H1 (cell line): ENCODE results near the gene B9D1. TPM values are rescaled to one million over a fixed set of nuclear protein-coding genes. Genes with fewer than 3 reads are reported as not detected.

Source experiments
- CTCF ChIA-PET: fragments of 300-600 bp; sonication (Branson Sonifier 250); formaldehyde crosslinking; loops from one replicate; lab custom pipeline; 2021; ENCODE audit not compliant: partially characterized antibody; lab: Charles Lee
- POLR2A ChIA-PET: fragments of 300-600 bp; sonication (Branson Sonifier 250); formaldehyde crosslinking; loops from one replicate; lab custom pipeline; 2021; ENCODE audit warnings: inconsistent platforms; ENCODE audit not compliant: partially characterized antibody; lab: Charles Lee
- DNase-seq, 2 experiments: peaks; one replicate each; pipeline versions ENCODE4 v3.0.0 to v3.0.0-alpha.2; 2010 to 2022; ENCODE audit warnings: low spot score in 2 of 2, low read depth in 1 of 2, mixed read lengths in 1 of 2
- FAIRE-seq: peaks from 2 replicates; lab custom pipeline; 2011; peaks lifted over from hg19 to GRCh38; lab: Jason Lieb, UNC
- H2AFZ ChIP-seq: 2 replicates; pipeline ENCODE4 v1.8.1; 2012; ENCODE audit warnings: low read length, inconsistent platforms
- H2AK5ac ChIP-seq: 2 replicates; pipeline ENCODE4 v1.6.1; 2013; ENCODE audit warnings: low read depth, low read length
- H2BK120ac ChIP-seq: replicated peaks from 2 replicates; pipeline ENCODE3; 2013; ENCODE audit warnings: low read depth, low read length, inconsistent platforms
- H2BK12ac ChIP-seq: 2 replicates; pipeline ENCODE4 v1.6.1; 2013; ENCODE audit warnings: low read depth, low read length
- H2BK15ac ChIP-seq: 2 replicates; pipeline ENCODE4 v1.6.1; 2013; ENCODE audit warnings: low read length
- H2BK20ac ChIP-seq: 2 replicates; pipeline ENCODE4 v1.6.1; 2013; ENCODE audit warnings: low read length
- H2BK5ac ChIP-seq: 2 replicates; pipeline ENCODE4 v1.6.1; 2013; ENCODE audit warnings: low read depth, low read length
- H3K14ac ChIP-seq: 2 replicates; pipeline ENCODE4 v1.6.1; 2013; ENCODE audit warnings: inconsistent platforms; ENCODE audit not compliant: insufficient read length
- H3K18ac ChIP-seq: 2 replicates; pipeline ENCODE4 v1.6.1; 2013; ENCODE audit warnings: low read length; ENCODE audit errors: extremely low read depth
- H3K23ac ChIP-seq: 2 replicates; pipeline ENCODE4 v1.6.1; 2013; ENCODE audit warnings: inconsistent platforms; ENCODE audit not compliant: insufficient read length
- H3K23me2 ChIP-seq: 2 replicates; pipeline ENCODE4 v1.6.1; 2013; ENCODE audit warnings: low read depth, low read length
- H3K27ac ChIP-seq: 2 replicates; pipeline ENCODE4 v1.6.1; 2011; ENCODE audit warnings: low read depth, low read length, inconsistent platforms
- H3K27me3 ChIP-seq, 4 experiments: replicated peaks in 1 of 4; 1 replicate in 1 of 4; 2 replicates in 3 of 4; pipeline versions ENCODE4 v1.6.1 to v1.8.1; 2011 to 2013; ENCODE audit warnings: low read length in 3 of 4, mild to moderate bottlenecking in 3 of 4, inconsistent platforms in 2 of 4, mixed read lengths in 2 of 4, moderate library complexity in 1 of 4; ENCODE audit not compliant: control insufficient read depth in 3 of 4, insufficient read depth in 3 of 4; ENCODE audit errors: extremely low read depth in 1 of 4
- H3K36me3 ChIP-seq, 4 experiments: 2 replicates each; pipeline versions ENCODE4 v1.6.1 to v1.8.1; 2011 to 2013; ENCODE audit warnings: mild to moderate bottlenecking in 4 of 4, low read length in 3 of 4, moderate library complexity in 2 of 4, control low read depth in 1 of 4, inconsistent platforms in 1 of 4; ENCODE audit not compliant: insufficient read depth in 4 of 4, control insufficient read depth in 2 of 4
- H3K4ac ChIP-seq: replicated peaks from 2 replicates; pipeline ENCODE3; 2013; ENCODE audit warnings: low read length, low read depth, mixed read lengths, inconsistent platforms; ENCODE audit not compliant: insufficient read length
- H3K4me1 ChIP-seq, 4 experiments: replicated peaks in 1 of 4; 1 replicate in 1 of 4; 2 replicates in 3 of 4; pipeline versions ENCODE4 v1.6.1 to v1.8.1; 2011 to 2013; ENCODE audit warnings: low read length in 3 of 4, inconsistent platforms in 2 of 4, mixed read lengths in 1 of 4; ENCODE audit not compliant: insufficient read depth in 4 of 4, control insufficient read depth in 3 of 4
- H3K4me2 ChIP-seq, 2 experiments: 2 replicates each; pipeline versions ENCODE4 v1.6.1 to v1.8.1; 2011 to 2013; ENCODE audit warnings: low read depth in 2 of 2, low read length in 2 of 2, control low read depth in 1 of 2, inconsistent platforms in 1 of 2, mild to moderate bottlenecking in 1 of 2; ENCODE audit not compliant: insufficient read depth in 1 of 2
- H3K4me3 ChIP-seq, 4 experiments: fragments of 200-600, 300-600 bp in 1 of 4; sonication (generic), shearing (Covaris generic), sonication (Bioruptor Twin) in 1 of 4; 2 replicates each; pipeline versions ENCODE4 v1.5.1 to v1.8.1; 2011 to 2016; ENCODE audit warnings: low read length in 4 of 4, low read depth in 3 of 4, control low read depth in 2 of 4, inconsistent platforms in 2 of 4, mild to moderate bottlenecking in 2 of 4, mixed read lengths in 1 of 4, moderate library complexity in 1 of 4; ENCODE audit not compliant: insufficient read depth in 2 of 4; ENCODE audit errors: extremely low read depth in 1 of 4
- H3K56ac ChIP-seq: replicated peaks from 2 replicates; pipeline ENCODE3; 2013; ENCODE audit warnings: low read depth, mild to moderate bottlenecking, mixed read lengths, low read length, inconsistent platforms; ENCODE audit not compliant: insufficient read length
- H3K79me1 ChIP-seq: 2 replicates; pipeline ENCODE4 v1.6.1; 2013; ENCODE audit warnings: low read depth, low read length, control low read depth
- H3K79me2 ChIP-seq, 2 experiments: 2 replicates each; pipeline versions ENCODE4 v1.6.1 to v1.8.1; 2012 to 2013; ENCODE audit warnings: low read length in 2 of 2, mild to moderate bottlenecking in 2 of 2, inconsistent platforms in 1 of 2; ENCODE audit not compliant: insufficient read depth in 2 of 2, control insufficient read depth in 1 of 2
- H3K9ac ChIP-seq, 4 experiments: replicated peaks in 1 of 4; 1 replicate in 1 of 4; 2 replicates in 3 of 4; pipeline versions ENCODE4 v1.6.1 to v1.8.1; 2011 to 2013; ENCODE audit warnings: low read depth in 3 of 4, low read length in 3 of 4, control low read depth in 2 of 4, mild to moderate bottlenecking in 2 of 4, moderate library complexity in 2 of 4, inconsistent platforms in 1 of 4; ENCODE audit errors: extremely low read depth in 1 of 4
- H3K9me3 ChIP-seq, 2 experiments: 2 replicates each; pipeline versions ENCODE4 v1.6.1 to v1.8.1; 2012 to 2013; ENCODE audit warnings: mild to moderate bottlenecking in 2 of 2, moderate library complexity in 2 of 2, control low read depth in 1 of 2, inconsistent platforms in 1 of 2, low read depth in 1 of 2, low read length in 1 of 2, mixed read lengths in 1 of 2; ENCODE audit not compliant: insufficient read depth in 2 of 2
- H4K20me1 ChIP-seq, 2 experiments: replicated peaks in 1 of 2; 2 replicates each; pipeline versions ENCODE3 to v1.8.1; 2011 to 2013; ENCODE audit warnings: inconsistent platforms in 2 of 2, low read length in 2 of 2, mild to moderate bottlenecking in 1 of 2; ENCODE audit not compliant: insufficient read depth in 2 of 2, control insufficient read depth in 1 of 2
- H4K5ac ChIP-seq: 2 replicates; pipeline ENCODE4 v1.6.1; 2013; ENCODE audit warnings: low read length, low read depth, mixed read lengths, inconsistent platforms; ENCODE audit not compliant: insufficient read length
- H4K8ac ChIP-seq: 2 replicates; pipeline ENCODE4 v1.8.0; 2013; ENCODE audit warnings: mild to moderate bottlenecking, moderate library complexity, low read length, inconsistent platforms; ENCODE audit not compliant: insufficient read depth; ENCODE audit errors: extremely low read depth
- H4K91ac ChIP-seq: replicated peaks from 2 replicates; pipeline ENCODE3; 2013; ENCODE audit warnings: low read length, mixed read lengths, inconsistent platforms; ENCODE audit not compliant: insufficient read length
- ATF3 ChIP-seq: IDR thresholded peaks from 2 replicates; pipeline ENCODE4 v1.6.1; 2011; ENCODE audit warnings: low read depth, mild to moderate bottlenecking, low read length; ENCODE audit not compliant: insufficient read depth
- CHD2 ChIP-seq: IDR thresholded peaks from 2 replicates; pipeline ENCODE4 v1.6.1; 2012; ENCODE audit warnings: low read length, improper control_type of control experiment
- E2F6 ChIP-seq: IDR thresholded peaks from 2 replicates; pipeline ENCODE4 v1.6.1; 2012; ENCODE audit warnings: inconsistent platforms
- HDAC6 ChIP-seq: IDR thresholded peaks from one replicate; pipeline ENCODE4 v1.7.1; 2012; ENCODE audit warnings: low read depth, mild to moderate bottlenecking, inconsistent platforms, low read length, moderate library complexity
- JUN ChIP-seq: IDR thresholded peaks from 2 replicates; pipeline ENCODE4 v1.6.1; 2011; ENCODE audit warnings: low read depth, mild to moderate bottlenecking, improper control_type of control experiment, low read length
- KDM1A ChIP-seq: fragments of 200-600, 300-600 bp; sonication (generic); IDR thresholded peaks from 2 replicates; pipeline ENCODE4 v1.7.1; 2016; ENCODE audit warnings: mild to moderate bottlenecking, low read length, borderline replicate concordance
- KDM5A ChIP-seq: fragments of 200-600 bp; IDR thresholded peaks from 2 replicates; pipeline ENCODE4 v1.7.1; 2012; ENCODE audit warnings: mild to moderate bottlenecking, low read length, inconsistent platforms, mixed read lengths
- RAD21 ChIP-seq, 2 experiments: IDR thresholded peaks in 1 of 2; conservative IDR thresholded peaks in 1 of 2; 2 replicates each; pipeline ENCODE4 v1.6.1; 2011; ENCODE audit warnings: low read depth in 2 of 2, low read length in 2 of 2, improper control_type of control experiment in 1 of 2, inconsistent platforms in 1 of 2, mild to moderate bottlenecking in 1 of 2, moderate library complexity in 1 of 2
- RXRA ChIP-seq: IDR thresholded peaks from 2 replicates; pipeline ENCODE4 v1.6.1; 2011; ENCODE audit warnings: low read depth, mild to moderate bottlenecking, low read length, moderate library complexity; ENCODE audit not compliant: insufficient read depth
- SIN3A ChIP-seq, 2 experiments: IDR thresholded peaks in 1 of 2; conservative IDR thresholded peaks in 1 of 2; 2 replicates each; pipeline ENCODE4 v1.6.1; 2011 to 2012; ENCODE audit warnings: low read length in 2 of 2, improper control_type of control experiment in 1 of 2, low read depth in 1 of 2, mild to moderate bottlenecking in 1 of 2
- TBP ChIP-seq: IDR thresholded peaks from 2 replicates; pipeline ENCODE4 v1.6.1; 2011; ENCODE audit warnings: low read depth, low read length, improper control_type of control experiment
- TCF12 ChIP-seq: IDR thresholded peaks from 2 replicates; pipeline ENCODE4 v1.6.1; 2011; ENCODE audit warnings: low read depth, mild to moderate bottlenecking, low read length
- TEAD4 ChIP-seq: IDR thresholded peaks from 2 replicates; pipeline ENCODE4 v1.6.1; 2012; ENCODE audit warnings: low read depth, low read length, inconsistent platforms, mixed read lengths
- WGBS, 2 experiments: shearing (Covaris generic) in 1 of 2; methylation state at CpG; one replicate each; pipeline versions ENCODE4 v1.1.6 to v1.1.7; 2013 to 2015; ENCODE audit warnings: low lambda C conversion rate in 2 of 2, mixed read lengths in 2 of 2, inconsistent platforms in 1 of 2, low coverage in 1 of 2, missing lambda C conversion rate in 1 of 2; ENCODE audit not compliant: insufficient replicate concordance in 2 of 2, insufficient coverage in 1 of 2, insufficient read length in 1 of 2; ENCODE audit errors: extremely low coverage in 1 of 2, missing lambda C conversion rate in 1 of 2; 5-methylcytosine and 5-hydroxymethylcytosine counted together
- polyA plus RNA-seq, 7 experiments: library from polyadenylated mRNA; depleted of rRNA in 3 of 7; stranded (reverse) in 5 of 7; unstranded in 2 of 7; fragments of >200 nt in 5 of 7; fragments of 200-250 nt in 2 of 7; gene quantifications; 1 replicate in 5 of 7; 2 replicates in 1 of 7; 4 replicates in 1 of 7; pipeline versions ENCODE4 v1.2.1 to v1.2.3, GENCODE V29; 2011 to 2013; ENCODE audit warnings: missing spikeins in 2 of 7, mixed read lengths in 2 of 7
- total RNA-seq: library from RNA; stranded (reverse); fragmentation: NEBNext Ultra II Directional; extraction: Animal tissue kit (Norgen Biotek cat#: 25700); gene quantifications from 2 replicates; pipeline ENCODE4 v1.2.1, GENCODE V29; 2021

B9D1 gene
- total and polyA plus RNA-seq, 2 of the 8 experiments (the other 6 are each of a cell fraction or from before 2014, with no cell fraction given) = 24.6 to 65.7 TPM

GRCh38 chr17:19374136-19374535, 11.6 kb upstream of the B9D1 start:
- H2BK120ac ChIP-seq = no peak overlapping the region
- no peak overlapping the region for H3K56ac ChIP-seq
- H2AK5ac ChIP-seq = no peak overlapping the region
- H3K27ac ChIP-seq = no peak overlapping the region
- FAIRE-seq = no peak
- no peak overlapping the region for H3K4me3 ChIP-seq
- DNase-seq = no peak
- no peak overlapping the region for H3K14ac ChIP-seq
- no peak overlapping the region for H4K5ac ChIP-seq
- peaks cover 5% of the 10 kb centered on the region; the same call in 1 of the 2 replicates for H3K23me2 ChIP-seq
- no peak overlapping the region for H4K91ac ChIP-seq
- no peak overlapping the region for H2BK15ac ChIP-seq
- no peaks in the 10 kb centered on the region for H3K36me3 ChIP-seq
- no peak overlapping the region for H3K9ac ChIP-seq
- peaks cover 0 to 7% of the 10 kb centered on the region in 2 experiments; a peak in 2 of 4 replicates for H3K79me2 ChIP-seq
- no peak overlapping the region for H4K8ac ChIP-seq
- H4K20me1 ChIP-seq = peaks cover 0 to under 1% of the 10 kb centered on the region in 2 experiments
- H3K4me2 ChIP-seq = no peak overlapping the region
- H3K4me1 ChIP-seq = peaks cover under 1 to 7% (median 4%) of the 10 kb centered on the region in 4 experiments
- CTCF ChIA-PET = interaction anchor here (0.6 to 0.9 kb wide), 2 partner anchors 9 to 53 kb away, joined by 3 to 4 read pairs; no protein-coding TSS in a partner anchor
- POLR2A ChIA-PET = interaction anchor here (1.5 kb wide), 1 partner anchor 11 kb away, joined by 4 read pairs; no protein-coding TSS in a partner anchor
- H2BK20ac ChIP-seq = no peak overlapping the region
- no peaks in the 10 kb centered on the region for H3K9me3 ChIP-seq
- H2AFZ ChIP-seq = no peak overlapping the region
- no peak overlapping the region for H2BK12ac ChIP-seq
- no peak overlapping the region for H3K23ac ChIP-seq
- H2BK5ac ChIP-seq = no peak overlapping the region
- no peak overlapping the region for H3K4ac ChIP-seq
- H3K79me1 ChIP-seq = peaks cover 2% of the 10 kb centered on the region
- 95% methylated on average over 5 of the region's 5 CpGs; no CpG with 5 or more reads in 1 of the 2 experiments for WGBS, 2 experiments
- H3K27me3 ChIP-seq = no peaks in the 10 kb centered on the region
- no peak overlapping the region for H3K18ac ChIP-seq
- TF ChIP-seq KDM1A = no peak
- no peak for TF ChIP-seq TBP
- no peak for TF ChIP-seq SIN3A (conservative IDR thresholded peaks at IDR 0.05 in 1 of 2, IDR thresholded peaks at IDR 0.05 in 1 of 2; ENCODE audit: low read depth in 1 of 2, low read length in 2 of 2)
- no peak for TF ChIP-seq TCF12
- TF ChIP-seq RAD21 (IDR thresholded peaks at IDR 0.05 in 1 of 2, conservative IDR thresholded peaks at IDR 0.05 in 1 of 2; ENCODE audit: low read depth in 2 of 2, low read length in 2 of 2) = no peak
- TF ChIP-seq TEAD4 = no peak
- no peak for TF ChIP-seq CHD2
- TF ChIP-seq RXRA = no peak
- TF ChIP-seq JUN = no peak
- TF ChIP-seq HDAC6 = no peak
- no peak for TF ChIP-seq KDM5A
- no peak for TF ChIP-seq E2F6
- TF ChIP-seq ATF3 = no peak
